Measurements from ENCODE around the gene SAMD9.
"Not testable (repeated sequence)": the region's sequence is repeated elsewhere in the genome, so short reads cannot be mapped to it uniquely, and the experiment has no call there.

The SAMD9 gene

DNA sequence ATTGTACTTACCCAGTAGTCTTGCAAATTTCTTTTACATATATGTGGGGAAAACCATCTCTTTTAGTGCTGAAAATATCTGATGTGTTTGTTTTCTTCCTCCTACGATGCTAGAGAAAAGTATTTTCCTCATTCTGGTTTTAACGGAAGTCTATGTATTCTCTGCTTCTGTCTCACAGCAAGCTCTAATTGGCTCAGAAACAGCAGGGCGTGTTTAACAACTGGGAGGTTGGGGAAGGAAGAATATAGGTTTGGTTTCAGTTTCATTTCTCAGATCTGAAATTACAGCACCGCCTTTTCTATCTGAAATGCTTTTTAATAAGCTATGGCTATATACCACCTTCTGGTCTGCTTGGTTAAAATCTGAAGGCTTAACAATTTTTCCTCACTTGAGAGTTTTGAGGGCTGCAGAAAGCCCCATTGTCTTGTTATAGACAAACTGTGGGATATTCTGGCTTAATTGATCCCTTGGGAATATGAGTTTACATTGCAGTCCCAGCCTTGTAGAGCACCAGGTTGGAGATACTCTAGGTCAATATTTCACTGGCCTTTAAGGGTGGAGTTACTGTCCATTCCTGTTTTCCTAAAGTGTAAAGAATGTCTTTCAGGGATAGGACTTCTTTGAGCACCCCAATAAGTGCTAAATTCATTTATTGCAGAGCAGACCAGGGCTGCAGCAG is at the start of gene SAMD9:
SAMD9 (minus strand) TSS at position 128 of the 679 bp plus-strand sequence. CDS start 11,882 bp downstream, outside the sequence.
- peak; percentile 89 for DNase-seq

- no peak for DNase-seq
These were observed 47.7 kb upstream of the SAMD9 start for GRCh38 chr7:93165447-93165846.

DNA sequence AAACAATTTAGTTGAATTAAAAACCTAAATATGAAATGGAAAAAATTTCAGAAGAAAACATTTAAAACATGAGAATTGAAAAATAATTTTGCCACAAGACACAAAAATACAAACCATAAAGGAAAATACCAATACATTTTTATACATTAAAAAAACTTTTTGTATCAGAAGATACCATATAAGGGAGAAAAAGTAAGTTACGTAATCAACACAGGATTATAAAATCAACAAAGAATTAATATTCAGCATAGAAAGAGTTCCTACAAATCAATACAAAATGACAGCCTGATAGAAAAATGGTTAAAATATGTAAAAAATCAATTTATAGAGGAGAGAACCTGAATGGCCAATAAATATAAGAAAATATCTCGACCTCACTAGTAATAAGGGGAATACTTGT is 47.0 kb upstream of the SAMD9 start:
- no peak for DNase-seq

GRCh38 chr7:93161181-93161762 is 43.5 kb upstream of the SAMD9 start:
- no peak for DNase-seq

DNA sequence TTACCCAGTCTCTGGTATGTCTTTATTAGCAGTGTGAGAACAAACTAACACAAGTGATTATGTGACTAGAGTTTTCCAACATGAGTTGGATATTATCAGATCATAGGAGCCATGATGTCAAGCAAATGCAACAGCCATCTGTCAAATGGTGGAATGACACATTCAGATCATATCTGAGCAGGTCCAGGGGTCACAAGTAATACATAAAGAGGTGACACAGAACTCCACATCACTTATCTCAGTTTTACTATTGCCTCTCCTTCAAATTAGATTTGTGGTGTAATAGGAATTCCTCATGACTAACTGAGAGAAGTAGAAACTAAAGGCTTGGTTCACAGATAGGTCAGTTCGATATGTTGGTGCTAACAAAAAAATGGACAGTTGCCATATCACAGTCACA is 42.6 kb upstream of the SAMD9 start:
- DNase-seq: no peak

DNA sequence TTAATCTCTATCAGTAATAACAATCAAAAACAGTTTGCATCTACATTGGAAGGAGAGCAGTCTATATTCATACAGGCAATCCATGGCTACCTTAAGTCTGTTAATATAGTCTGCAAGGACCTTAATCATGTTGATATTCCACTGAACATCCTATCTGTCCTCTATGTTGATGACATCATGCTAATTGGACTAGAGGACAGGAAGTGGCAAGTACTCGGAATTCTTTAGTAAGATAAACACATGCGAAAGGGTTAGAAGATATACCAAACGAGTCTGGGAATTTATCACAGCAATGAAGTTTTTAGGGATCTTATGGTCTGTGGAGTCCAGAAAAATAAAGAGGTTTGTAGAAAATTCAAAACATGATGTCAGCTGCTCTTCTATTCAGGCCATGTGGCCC is 41.7 kb upstream of the SAMD9 start:
- no peak for DNase-seq

- no peak for DNase-seq
These were observed 39.1 kb upstream of the SAMD9 start for GRCh38 chr7:93156884-93157283.

- no peak for DNase-seq
These were observed 32.5 kb upstream of the SAMD9 start for GRCh38 chr7:93150200-93150835.

- DNase-seq: no peak
These were observed 30.9 kb upstream of the SAMD9 start for GRCh38 chr7:93148727-93149126.

DNA sequence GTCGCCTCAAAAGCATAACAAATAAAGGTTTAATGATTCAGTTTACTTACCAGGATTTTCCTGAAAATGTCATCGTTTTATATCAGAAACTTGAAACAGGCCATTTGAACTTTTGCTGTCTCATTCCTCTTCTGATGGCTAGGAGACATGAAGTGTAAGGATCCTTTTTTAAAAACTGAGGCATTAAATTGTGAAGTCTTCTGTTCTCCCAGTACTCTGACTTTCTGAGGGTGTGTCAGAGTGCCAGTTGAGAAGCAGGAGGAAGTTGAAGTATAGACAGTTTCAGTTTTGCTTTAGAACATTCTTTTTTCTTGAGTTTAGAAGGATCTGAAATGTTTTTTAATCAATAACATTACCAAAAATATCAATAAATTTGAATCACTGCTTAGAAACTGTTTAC is 30.4 kb upstream of the SAMD9 start, which contains the start of gene SAMD9L:
SAMD9L (minus strand) TSS at position 242 of the 400 bp plus-strand sequence. CDS start 12,414 bp downstream, outside the sequence.
- DNase-seq: peak; percentile 2

- DNase-seq: peak; percentile 73
These were observed 29.6 kb upstream of the SAMD9 start for GRCh38 chr7:93147363-93147762.

- no peak for DNase-seq
These were observed 28.8 kb upstream of the SAMD9 start for GRCh38 chr7:93146472-93147141.

- no peak for DNase-seq
These were observed 28.3 kb upstream of the SAMD9 start for GRCh38 chr7:93146036-93146435.

GRCh38 chr7:93145354-93145753 is 27.6 kb upstream of the SAMD9 start:
- DNase-seq: no peak

GRCh38 chr7:93142127-93142526 is 24.3 kb upstream of the SAMD9 start:
- no peak for DNase-seq

DNA sequence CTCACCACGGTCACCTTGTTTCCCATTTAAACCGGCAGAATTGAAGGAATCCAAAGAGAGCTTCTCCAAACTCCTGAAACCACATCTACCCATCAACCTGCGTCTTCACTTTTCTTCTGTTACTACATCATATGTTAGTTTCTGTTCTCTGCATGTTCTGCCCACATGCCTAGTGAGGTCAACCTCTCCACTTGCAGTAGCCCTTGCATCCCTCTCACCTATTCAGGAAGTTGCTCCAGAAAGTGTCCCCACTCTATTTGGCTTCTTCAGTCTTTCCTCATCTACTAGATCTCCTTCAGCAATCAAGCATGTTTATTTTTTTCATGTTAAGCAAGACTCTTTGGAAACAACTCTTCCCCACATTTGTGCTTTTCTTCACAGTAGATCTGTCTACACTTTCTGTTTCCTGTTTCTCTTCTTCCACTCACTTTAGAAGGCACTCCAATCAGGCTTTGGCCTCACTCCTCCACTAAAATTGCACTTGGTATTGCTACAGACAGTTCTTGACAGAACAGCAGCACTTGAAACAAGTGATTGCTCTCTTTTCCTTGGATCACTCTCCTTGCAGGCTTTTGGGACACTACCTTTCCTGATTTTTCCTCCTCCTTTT is 22.9 kb upstream of the SAMD9 start:
- DNase-seq: no peak

- DNase-seq: no peak
These were observed 20.8 kb upstream of the SAMD9 start for GRCh38 chr7:93138576-93138975.

- DNase-seq: no peak
These were observed 15.2 kb upstream of the SAMD9 start for GRCh38 chr7:93133005-93133404.

- no peak for DNase-seq
These were observed 14.4 kb upstream of the SAMD9 start for GRCh38 chr7:93132216-93132615.

GRCh38 chr7:93126954-93127353 is 9.2 kb upstream of the SAMD9 start:
- DNase-seq: not testable (repeated sequence)

DNA sequence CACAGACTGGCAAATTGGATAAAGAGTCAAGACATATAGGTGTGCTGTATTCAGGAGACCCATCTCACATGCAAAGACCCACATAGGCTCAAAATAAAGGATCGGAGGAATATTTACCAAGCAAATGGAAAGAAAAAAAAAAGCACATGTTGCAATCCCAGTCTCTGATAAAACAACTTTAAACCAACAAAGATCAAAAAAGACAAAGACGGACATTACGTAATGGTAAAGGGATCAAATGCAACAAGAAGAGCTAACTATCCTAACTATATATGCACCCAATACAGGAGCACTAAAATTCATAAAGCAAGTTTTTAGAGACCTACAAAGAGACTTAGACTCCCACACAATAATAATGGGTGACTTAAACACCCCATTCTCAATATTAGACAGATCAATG is 5.8 kb upstream of the SAMD9 start:
- DNase-seq: not testable (repeated sequence)

DNA sequence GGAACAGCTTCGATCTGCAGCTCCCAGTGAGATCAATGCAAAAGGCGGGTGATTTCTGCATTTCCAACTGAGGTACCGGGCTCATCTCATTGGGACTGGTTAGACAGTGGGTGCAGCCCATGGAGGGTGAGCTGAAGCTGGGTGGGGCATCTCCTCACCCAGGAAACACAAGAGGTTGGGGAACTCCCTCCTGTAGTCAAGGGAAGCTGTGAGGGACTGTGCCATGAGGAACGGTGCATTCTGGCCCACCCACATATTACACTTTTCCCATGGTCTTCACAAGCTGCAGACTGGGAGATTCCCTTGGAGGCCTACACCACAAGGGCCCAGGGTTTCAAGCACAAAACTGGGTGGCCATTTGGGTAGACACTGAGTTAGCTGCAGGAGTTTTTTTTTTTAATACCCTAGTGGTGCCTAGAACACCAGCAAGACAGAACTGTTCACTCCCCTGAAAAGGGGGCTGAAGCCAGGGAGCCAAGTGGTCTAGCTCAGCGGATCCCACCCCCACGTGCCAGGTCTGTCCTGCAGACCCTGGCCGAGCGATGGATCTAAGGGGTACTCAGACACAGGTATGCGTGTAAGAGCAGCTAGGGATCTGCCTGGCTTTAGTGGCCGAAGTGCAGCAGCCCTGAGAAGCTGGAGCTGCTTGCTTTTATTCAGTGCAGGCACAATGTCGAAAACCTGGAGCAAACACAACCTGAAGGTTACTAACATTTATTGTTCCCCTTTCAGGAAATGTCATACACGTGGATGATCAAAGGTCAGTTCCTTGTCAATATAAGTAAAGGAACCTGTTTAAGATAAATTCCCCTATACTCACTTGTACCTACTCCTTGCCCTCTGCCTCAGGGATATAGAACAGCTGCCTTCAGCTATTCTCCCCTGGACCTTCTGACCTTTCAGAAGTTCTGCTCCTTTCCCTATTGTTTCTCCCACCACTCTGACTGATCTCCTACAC is 3.1 kb upstream of the SAMD9 start:
- no peak for DNase-seq
